Cardiac fibroblast (primary cell): ENCODE results near the gene CSK.

Experiments
- DNase-seq, 2 donors: peaks; one replicate each; pipeline versions ENCODE4 v3.0.0 to v3.0.0-alpha.2; 2010; ENCODE audit warnings: low read depth in 2 of 2
- H3K4me3 ChIP-seq, 2 donors: replicated peaks in 1 of 2; 1 replicate in 1 of 2; 2 replicates in 1 of 2; pipeline ENCODE4 v1.5.1; 2011; ENCODE audit warnings: low read depth in 2 of 2, low read length in 2 of 2, mild to moderate bottlenecking in 2 of 2, moderate library complexity in 1 of 2
- CTCF ChIP-seq: IDR thresholded peaks from one replicate; pipeline ENCODE4 v1.5.1; 2011; ENCODE audit warnings: low read depth, mild to moderate bottlenecking, low read length, inconsistent platforms

CSK gene

GRCh38 chr15:74748322-74748946 lies 33.4 kb upstream of the CSK start, which contains the start of gene CYP1A2:
Gene CYP1A2, plus strand, starts transcription at chr15:74748845. Its CDS starts 894 bp downstream, at chr15:74749739.
- no peak within 1 kb of the TSS for H3K4me3 ChIP-seq
- TF ChIP-seq CTCF, result no peak
- DNase-seq, result no peak

- DNase-seq, result no peak
- TF ChIP-seq CTCF, result no peak
Observed at GRCh38 chr15:74749832-74750231, 32.0 kb upstream of the CSK start.

GRCh38 chr15:74750751-74751150 lies 31.1 kb upstream of the CSK start:
- DNase-seq, result no peak
- no peak for TF ChIP-seq CTCF
- no peak overlapping the region for H3K4me3 ChIP-seq

More at GRCh38 chr15:74749832-74750231, 32.0 kb upstream of the CSK start:
- H3K4me3 ChIP-seq, result no peak overlapping the region

GRCh38 chr15:74752011-74752410 lies 29.9 kb upstream of the CSK start:
- no peak overlapping the region for H3K4me3 ChIP-seq
- no peak for TF ChIP-seq CTCF
- DNase-seq, result no peak

- no peak overlapping the region for H3K4me3 ChIP-seq
- DNase-seq, result peak; percentile 46 to 56
- no peak for TF ChIP-seq CTCF
Observed at GRCh38 chr15:74752531-74752930, 29.3 kb upstream of the CSK start.

GRCh38 chr15:74754593-74755215 lies 27.2 kb upstream of the CSK start:
- no peak for DNase-seq
- TF ChIP-seq CTCF, result no peak

More at GRCh38 chr15:74754593-74755215, 27.2 kb upstream of the CSK start:
- H3K4me3 ChIP-seq, result no peak overlapping the region
